Breast epithelium (tissue), 3 donors: Measurements from ENCODE around the gene PDZRN3.

Experiments
- CTCF ChIP-seq, 3 donors: fragments of 450-650 bp; IDR thresholded peaks; one replicate each; pipeline ENCODE4 v1.5.1; 2016 to 2017; ENCODE audit warnings: antibody characterized with exemption in 3 of 3, mild to moderate bottlenecking in 3 of 3, moderate library complexity in 3 of 3
- POLR2A ChIP-seq: fragments of 450-650 bp; IDR thresholded peaks from one replicate; pipeline ENCODE4 v1.6.1; 2016; ENCODE audit warnings: antibody characterized with exemption, mild to moderate bottlenecking, moderate library complexity
- POLR2AphosphoS5 ChIP-seq, 3 donors: sonication (generic); formaldehyde crosslinking; IDR thresholded peaks; one replicate each; pipeline ENCODE4 v1.6.1; 2017; ENCODE audit warnings: antibody characterized with exemption in 3 of 3

- no peak for TF ChIP-seq CTCF (IDR thresholded peaks at IDR 0.05)
- TF ChIP-seq POLR2A: no peak
- TF ChIP-seq POLR2AphosphoS5 (IDR thresholded peaks at IDR 0.05): no peak
These were observed 49.5 kb upstream of the PDZRN3 start for GRCh38 chr3:73674280-73674679.
